GM12878 (cell line): ENCODE measurements around the gene INO80.

Experiments used
- CEBPB ChIP-seq, 2 experiments: fragments of 150-350 bp in 1 of 2; IDR thresholded peaks; 2 replicates each; pipeline ENCODE4 v1.6.1; 2012 to 2014; ENCODE audit warnings: low read depth in 2 of 2, low read length in 2 of 2, borderline replicate concordance in 1 of 2, inconsistent platforms in 1 of 2
- CHD1 ChIP-seq: IDR thresholded peaks from 2 replicates; pipeline ENCODE4 v1.6.1; 2012; ENCODE audit warnings: low read depth, low read length, improper control_type of control experiment
- POLR2A ChIP-seq: IDR thresholded peaks from 2 replicates; pipeline ENCODE4 v1.6.1; 2011; ENCODE audit warnings: low read depth, mild to moderate bottlenecking, low read length
- RAD51 ChIP-seq: fragments of 450-650 bp; IDR thresholded peaks from 2 replicates; pipeline ENCODE4 v1.6.1; 2016; ENCODE audit warnings: moderate library complexity, mild to moderate bottlenecking, inconsistent platforms
- TF ChIP-seq, protein P1 (sequence below): fragments of 450-650 bp; IDR thresholded peaks from 2 replicates; pipeline ENCODE4 v1.6.1; 2017; ENCODE audit warnings: antibody characterized with exemption, mild to moderate bottlenecking, moderate library complexity
- TF ChIP-seq, protein P2 (sequence below): fragments of 450-650 bp; conservative IDR thresholded peaks from 2 replicates; pipeline ENCODE4 v1.6.1; 2017; ENCODE audit warnings: mild to moderate bottlenecking, moderate library complexity
- TF ChIP-seq, protein P3 (sequence below): fragments of 450-650 bp; formaldehyde crosslinking; IDR thresholded peaks from 2 replicates; pipeline ENCODE4 v1.4.0; 2020; ENCODE audit warnings: mild to moderate bottlenecking, moderate library complexity
- TF ChIP-seq, protein P4 (sequence below), 3 experiments: IDR thresholded peaks in 2 of 3; conservative IDR thresholded peaks in 1 of 3; 2 replicates each; pipeline ENCODE4 v1.5.1; 2011; ENCODE audit warnings: low read depth in 3 of 3, low read length in 3 of 3, mild to moderate bottlenecking in 3 of 3, control low read depth in 2 of 3, moderate library complexity in 2 of 3, inconsistent platforms in 1 of 3, mixed read lengths in 1 of 3; ENCODE audit not compliant: control insufficient read depth in 2 of 3, insufficient read depth in 1 of 3; ENCODE audit errors: extremely low read depth in 1 of 3
- TF ChIP-seq, protein P5 (sequence below): fragments of 450-650 bp; IDR thresholded peaks from 2 replicates; pipeline ENCODE4 v1.6.1; 2016; ENCODE audit warnings: mild to moderate bottlenecking

DNA sequence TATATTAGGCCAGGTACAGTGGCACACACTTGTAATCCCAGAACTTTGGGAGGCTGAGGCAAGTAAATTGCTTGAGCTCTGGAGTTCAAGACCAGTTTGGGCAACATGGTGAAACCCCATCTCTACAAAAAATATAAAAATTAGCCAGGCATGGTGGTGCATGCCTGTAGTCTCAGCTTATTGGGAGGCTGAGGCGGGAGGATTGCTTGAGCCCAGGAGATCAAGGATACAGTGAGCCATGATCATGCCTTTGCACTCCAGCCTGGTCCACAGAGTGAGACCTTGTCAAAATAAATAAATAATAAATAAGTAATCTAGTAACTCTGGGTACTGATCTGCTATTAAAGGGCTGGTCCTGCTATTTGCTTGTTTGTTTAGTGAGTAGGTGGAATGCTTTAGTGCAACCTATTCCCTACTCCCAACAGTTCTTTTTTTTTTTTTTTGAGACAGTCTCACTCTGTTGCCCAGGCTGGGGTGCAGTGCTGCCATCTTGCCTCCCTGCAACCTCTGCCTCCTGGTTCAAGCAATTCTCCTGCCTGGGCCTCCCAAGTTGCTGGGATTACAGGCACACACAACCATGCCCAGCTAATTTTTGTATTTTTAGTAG lies 9.1 kb upstream of the INO80 start:
- TF ChIP-seq RAD51, result no peak
- TF ChIP-seq, protein P1, sequence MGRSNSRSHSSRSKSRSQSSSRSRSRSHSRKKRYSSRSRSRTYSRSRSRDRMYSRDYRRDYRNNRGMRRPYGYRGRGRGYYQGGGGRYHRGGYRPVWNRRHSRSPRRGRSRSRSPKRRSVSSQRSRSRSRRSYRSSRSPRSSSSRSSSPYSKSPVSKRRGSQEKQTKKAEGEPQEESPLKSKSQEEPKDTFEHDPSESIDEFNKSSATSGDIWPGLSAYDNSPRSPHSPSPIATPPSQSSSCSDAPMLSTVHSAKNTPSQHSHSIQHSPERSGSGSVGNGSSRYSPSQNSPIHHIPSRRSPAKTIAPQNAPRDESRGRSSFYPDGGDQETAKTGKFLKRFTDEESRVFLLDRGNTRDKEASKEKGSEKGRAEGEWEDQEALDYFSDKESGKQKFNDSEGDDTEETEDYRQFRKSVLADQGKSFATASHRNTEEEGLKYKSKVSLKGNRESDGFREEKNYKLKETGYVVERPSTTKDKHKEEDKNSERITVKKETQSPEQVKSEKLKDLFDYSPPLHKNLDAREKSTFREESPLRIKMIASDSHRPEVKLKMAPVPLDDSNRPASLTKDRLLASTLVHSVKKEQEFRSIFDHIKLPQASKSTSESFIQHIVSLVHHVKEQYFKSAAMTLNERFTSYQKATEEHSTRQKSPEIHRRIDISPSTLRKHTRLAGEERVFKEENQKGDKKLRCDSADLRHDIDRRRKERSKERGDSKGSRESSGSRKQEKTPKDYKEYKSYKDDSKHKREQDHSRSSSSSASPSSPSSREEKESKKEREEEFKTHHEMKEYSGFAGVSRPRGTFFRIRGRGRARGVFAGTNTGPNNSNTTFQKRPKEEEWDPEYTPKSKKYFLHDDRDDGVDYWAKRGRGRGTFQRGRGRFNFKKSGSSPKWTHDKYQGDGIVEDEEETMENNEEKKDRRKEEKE, result no peak
- TF ChIP-seq, protein P2, sequence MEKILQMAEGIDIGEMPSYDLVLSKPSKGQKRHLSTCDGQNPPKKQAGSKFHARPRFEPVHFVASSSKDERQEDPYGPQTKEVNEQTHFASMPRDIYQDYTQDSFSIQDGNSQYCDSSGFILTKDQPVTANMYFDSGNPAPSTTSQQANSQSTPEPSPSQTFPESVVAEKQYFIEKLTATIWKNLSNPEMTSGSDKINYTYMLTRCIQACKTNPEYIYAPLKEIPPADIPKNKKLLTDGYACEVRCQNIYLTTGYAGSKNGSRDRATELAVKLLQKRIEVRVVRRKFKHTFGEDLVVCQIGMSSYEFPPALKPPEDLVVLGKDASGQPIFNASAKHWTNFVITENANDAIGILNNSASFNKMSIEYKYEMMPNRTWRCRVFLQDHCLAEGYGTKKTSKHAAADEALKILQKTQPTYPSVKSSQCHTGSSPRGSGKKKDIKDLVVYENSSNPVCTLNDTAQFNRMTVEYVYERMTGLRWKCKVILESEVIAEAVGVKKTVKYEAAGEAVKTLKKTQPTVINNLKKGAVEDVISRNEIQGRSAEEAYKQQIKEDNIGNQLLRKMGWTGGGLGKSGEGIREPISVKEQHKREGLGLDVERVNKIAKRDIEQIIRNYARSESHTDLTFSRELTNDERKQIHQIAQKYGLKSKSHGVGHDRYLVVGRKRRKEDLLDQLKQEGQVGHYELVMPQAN, result no peak
- TF ChIP-seq, protein P3, sequence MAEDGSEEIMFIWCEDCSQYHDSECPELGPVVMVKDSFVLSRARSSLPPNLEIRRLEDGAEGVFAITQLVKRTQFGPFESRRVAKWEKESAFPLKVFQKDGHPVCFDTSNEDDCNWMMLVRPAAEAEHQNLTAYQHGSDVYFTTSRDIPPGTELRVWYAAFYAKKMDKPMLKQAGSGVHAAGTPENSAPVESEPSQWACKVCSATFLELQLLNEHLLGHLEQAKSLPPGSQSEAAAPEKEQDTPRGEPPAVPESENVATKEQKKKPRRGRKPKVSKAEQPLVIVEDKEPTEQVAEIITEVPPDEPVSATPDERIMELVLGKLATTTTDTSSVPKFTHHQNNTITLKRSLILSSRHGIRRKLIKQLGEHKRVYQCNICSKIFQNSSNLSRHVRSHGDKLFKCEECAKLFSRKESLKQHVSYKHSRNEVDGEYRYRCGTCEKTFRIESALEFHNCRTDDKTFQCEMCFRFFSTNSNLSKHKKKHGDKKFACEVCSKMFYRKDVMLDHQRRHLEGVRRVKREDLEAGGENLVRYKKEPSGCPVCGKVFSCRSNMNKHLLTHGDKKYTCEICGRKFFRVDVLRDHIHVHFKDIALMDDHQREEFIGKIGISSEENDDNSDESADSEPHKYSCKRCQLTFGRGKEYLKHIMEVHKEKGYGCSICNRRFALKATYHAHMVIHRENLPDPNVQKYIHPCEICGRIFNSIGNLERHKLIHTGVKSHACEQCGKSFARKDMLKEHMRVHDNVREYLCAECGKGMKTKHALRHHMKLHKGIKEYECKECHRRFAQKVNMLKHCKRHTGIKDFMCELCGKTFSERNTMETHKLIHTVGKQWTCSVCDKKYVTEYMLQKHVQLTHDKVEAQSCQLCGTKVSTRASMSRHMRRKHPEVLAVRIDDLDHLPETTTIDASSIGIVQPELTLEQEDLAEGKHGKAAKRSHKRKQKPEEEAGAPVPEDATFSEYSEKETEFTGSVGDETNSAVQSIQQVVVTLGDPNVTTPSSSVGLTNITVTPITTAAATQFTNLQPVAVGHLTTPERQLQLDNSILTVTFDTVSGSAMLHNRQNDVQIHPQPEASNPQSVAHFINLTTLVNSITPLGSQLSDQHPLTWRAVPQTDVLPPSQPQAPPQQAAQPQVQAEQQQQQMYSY (CRISPR knock-in tag), result no peak
- TF ChIP-seq CEBPB (IDR thresholded peaks at IDR 0.05; ENCODE audit: borderline replicate concordance in 1 of 2, low read depth in 2 of 2, low read length in 2 of 2), result no peak
- no peak for TF ChIP-seq POLR2A
- TF ChIP-seq, protein P4, sequence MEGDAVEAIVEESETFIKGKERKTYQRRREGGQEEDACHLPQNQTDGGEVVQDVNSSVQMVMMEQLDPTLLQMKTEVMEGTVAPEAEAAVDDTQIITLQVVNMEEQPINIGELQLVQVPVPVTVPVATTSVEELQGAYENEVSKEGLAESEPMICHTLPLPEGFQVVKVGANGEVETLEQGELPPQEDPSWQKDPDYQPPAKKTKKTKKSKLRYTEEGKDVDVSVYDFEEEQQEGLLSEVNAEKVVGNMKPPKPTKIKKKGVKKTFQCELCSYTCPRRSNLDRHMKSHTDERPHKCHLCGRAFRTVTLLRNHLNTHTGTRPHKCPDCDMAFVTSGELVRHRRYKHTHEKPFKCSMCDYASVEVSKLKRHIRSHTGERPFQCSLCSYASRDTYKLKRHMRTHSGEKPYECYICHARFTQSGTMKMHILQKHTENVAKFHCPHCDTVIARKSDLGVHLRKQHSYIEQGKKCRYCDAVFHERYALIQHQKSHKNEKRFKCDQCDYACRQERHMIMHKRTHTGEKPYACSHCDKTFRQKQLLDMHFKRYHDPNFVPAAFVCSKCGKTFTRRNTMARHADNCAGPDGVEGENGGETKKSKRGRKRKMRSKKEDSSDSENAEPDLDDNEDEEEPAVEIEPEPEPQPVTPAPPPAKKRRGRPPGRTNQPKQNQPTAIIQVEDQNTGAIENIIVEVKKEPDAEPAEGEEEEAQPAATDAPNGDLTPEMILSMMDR (IDR thresholded peaks at IDR 0.05 in 2 of 3, conservative IDR thresholded peaks at IDR 0.05 in 1 of 3; ENCODE audit: control insufficient read depth in 2 of 3, extremely low read depth in 1 of 3, insufficient read depth in 1 of 3, low read depth in 3 of 3, low read length in 3 of 3), result no peak
- no peak for TF ChIP-seq CHD1
- TF ChIP-seq, protein P5, sequence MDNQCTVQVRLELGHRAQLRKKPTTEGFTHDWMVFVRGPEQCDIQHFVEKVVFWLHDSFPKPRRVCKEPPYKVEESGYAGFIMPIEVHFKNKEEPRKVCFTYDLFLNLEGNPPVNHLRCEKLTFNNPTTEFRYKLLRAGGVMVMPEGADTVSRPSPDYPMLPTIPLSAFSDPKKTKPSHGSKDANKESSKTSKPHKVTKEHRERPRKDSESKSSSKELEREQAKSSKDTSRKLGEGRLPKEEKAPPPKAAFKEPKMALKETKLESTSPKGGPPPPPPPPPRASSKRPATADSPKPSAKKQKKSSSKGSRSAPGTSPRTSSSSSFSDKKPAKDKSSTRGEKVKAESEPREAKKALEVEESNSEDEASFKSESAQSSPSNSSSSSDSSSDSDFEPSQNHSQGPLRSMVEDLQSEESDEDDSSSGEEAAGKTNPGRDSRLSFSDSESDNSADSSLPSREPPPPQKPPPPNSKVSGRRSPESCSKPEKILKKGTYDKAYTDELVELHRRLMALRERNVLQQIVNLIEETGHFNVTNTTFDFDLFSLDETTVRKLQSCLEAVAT, result no peak
